H9 (cell line): ENCODE data around the gene NPIPB4. TPM values are rescaled to one million over a fixed set of nuclear protein-coding genes. Genes with fewer than 3 reads are reported as not detected.
"Not testable (repeated sequence)": the region's sequence is repeated elsewhere in the genome, so short reads cannot be mapped to it uniquely, and the experiment has no call there.

Source experiments
- DNase-seq: peaks from one replicate; pipeline ENCODE4 v3.0.0-alpha.2; 2017
- H2AFZ ChIP-seq: one replicate; pipeline ENCODE4 v1.6.1; 2013; ENCODE audit warnings: mild to moderate bottlenecking, low read length, control low read depth, moderate library complexity
- H2AK5ac ChIP-seq: 2 replicates; pipeline ENCODE4 v1.6.1; 2013; ENCODE audit warnings: low read length, control low read depth, mixed read lengths; ENCODE audit not compliant: insufficient read length
- H2BK120ac ChIP-seq: one replicate; pipeline ENCODE4 v1.6.1; 2013; ENCODE audit warnings: low read depth, mild to moderate bottlenecking, low read length, control low read depth, inconsistent platforms; ENCODE audit not compliant: poor library complexity, severe bottlenecking
- H2BK12ac ChIP-seq: 2 replicates; pipeline ENCODE4 v1.6.1; 2013; ENCODE audit warnings: low read length, control low read depth, mixed read lengths, low read depth; ENCODE audit not compliant: insufficient read length
- H2BK15ac ChIP-seq: 2 replicates; pipeline ENCODE4 v1.6.1; 2013; ENCODE audit warnings: low read depth, low read length, control low read depth
- H2BK20ac ChIP-seq: one replicate; pipeline ENCODE4 v1.6.1; 2013; ENCODE audit warnings: low read depth, mild to moderate bottlenecking, low read length, control low read depth, inconsistent platforms; ENCODE audit not compliant: poor library complexity, severe bottlenecking
- H2BK5ac ChIP-seq: 2 replicates; pipeline ENCODE4 v1.6.1; 2013; ENCODE audit warnings: low read length, control low read depth, mixed read lengths; ENCODE audit not compliant: insufficient read length
- H3K14ac ChIP-seq: 2 replicates; pipeline ENCODE4 v1.6.1; 2013; ENCODE audit warnings: low read length, control low read depth; ENCODE audit not compliant: insufficient read depth
- H3K18ac ChIP-seq: 2 replicates; pipeline ENCODE4 v1.6.1; 2013; ENCODE audit warnings: low read depth, mild to moderate bottlenecking, mixed read lengths, low read length, control low read depth; ENCODE audit not compliant: insufficient read length
- H3K23ac ChIP-seq: 2 replicates; pipeline ENCODE4 v1.6.1; 2013; ENCODE audit warnings: low read length, control low read depth, mixed read lengths, low read depth; ENCODE audit not compliant: insufficient read length
- H3K23me2 ChIP-seq: 2 replicates; pipeline ENCODE4 v1.6.1; 2013; ENCODE audit warnings: low read depth, mild to moderate bottlenecking, mixed read lengths, low read length, control low read depth; ENCODE audit not compliant: insufficient read length, poor library complexity, severe bottlenecking
- H3K27ac ChIP-seq: 2 replicates; pipeline ENCODE4 v1.5.1; 2013; ENCODE audit warnings: low read length, control low read depth, mixed read lengths, low read depth; ENCODE audit not compliant: insufficient read length
- H3K27me3 ChIP-seq: 2 replicates; pipeline ENCODE4 v1.6.1; 2013; ENCODE audit warnings: low read length, control low read depth, inconsistent platforms; ENCODE audit not compliant: insufficient read depth
- H3K4ac ChIP-seq: 2 replicates; pipeline ENCODE4 v1.6.1; 2013; ENCODE audit warnings: low read depth, mild to moderate bottlenecking, control low read depth, inconsistent platforms, low read length, moderate library complexity
- H3K4me1 ChIP-seq: 2 replicates; pipeline ENCODE4 v1.6.1; 2013; ENCODE audit warnings: low read length, control low read depth, inconsistent platforms; ENCODE audit not compliant: insufficient read depth
- H3K4me2 ChIP-seq: 2 replicates; pipeline ENCODE4 v1.6.1; 2013; ENCODE audit warnings: low read length, control low read depth, mixed read lengths; ENCODE audit not compliant: insufficient read length, insufficient read depth
- H3K56ac ChIP-seq: 2 replicates; pipeline ENCODE4 v1.6.1; 2013; ENCODE audit warnings: low read depth, mild to moderate bottlenecking, mixed read lengths, low read length, control low read depth; ENCODE audit not compliant: insufficient read length
- H3K79me1 ChIP-seq: 2 replicates; pipeline ENCODE4 v1.6.1; 2013; ENCODE audit warnings: low read depth, mild to moderate bottlenecking, moderate library complexity, low read length, control low read depth, inconsistent platforms; ENCODE audit not compliant: insufficient read depth, poor library complexity, severe bottlenecking
- H3K79me2 ChIP-seq: 2 replicates; pipeline ENCODE4 v1.6.1; 2013; ENCODE audit warnings: low read length, control low read depth, inconsistent platforms; ENCODE audit not compliant: insufficient read depth
- H3K9ac ChIP-seq: 2 replicates; pipeline ENCODE4 v1.6.1; 2013; ENCODE audit warnings: low read length, control low read depth, mixed read lengths; ENCODE audit not compliant: insufficient read length; ENCODE audit errors: extremely low read depth
- H3K9me3 ChIP-seq: one replicate; pipeline ENCODE4 v1.6.1; 2013; ENCODE audit warnings: low read depth, low read length, inconsistent platforms; ENCODE audit not compliant: control insufficient read depth
- H3T11ph ChIP-seq: one replicate; pipeline ENCODE4 v1.6.1; 2013; ENCODE audit warnings: mild to moderate bottlenecking, low read length, control low read depth, inconsistent platforms
- H4K20me1 ChIP-seq: one replicate; pipeline ENCODE4 v1.6.1; 2013; ENCODE audit not compliant: control insufficient read depth, insufficient read length, insufficient read depth
- H4K5ac ChIP-seq: 2 replicates; pipeline ENCODE4 v1.6.1; 2013; ENCODE audit warnings: low read depth, mild to moderate bottlenecking, mixed read lengths, low read length, control low read depth; ENCODE audit not compliant: insufficient read length
- H4K8ac ChIP-seq: replicated peaks from 2 replicates; pipeline ENCODE4 v1.6.1; 2013; ENCODE audit warnings: low read length, control low read depth, mixed read lengths, low read depth; ENCODE audit not compliant: insufficient read length
- H4K91ac ChIP-seq: 2 replicates; pipeline ENCODE4 v1.6.1; 2013; ENCODE audit warnings: low read depth, mild to moderate bottlenecking, moderate library complexity, mixed read lengths, low read length, control low read depth; ENCODE audit not compliant: insufficient read length
- H3K27ac Mint-ChIP-seq, 3 experiments: 2 replicates in 2 of 3; 3 replicates in 1 of 3; pipeline ENCODE4 v1.8.0; 2020 to 2021; ENCODE audit warnings: mixed read lengths in 3 of 3, mild to moderate bottlenecking in 1 of 3, moderate library complexity in 1 of 3
- H3K27me3 Mint-ChIP-seq: 2 replicates; pipeline ENCODE4 v1.8.0; 2021; ENCODE audit warnings: low read depth, mild to moderate bottlenecking, moderate library complexity, mixed read lengths
- H3K36me3 Mint-ChIP-seq, 3 experiments: 2 replicates in 2 of 3; 3 replicates in 1 of 3; pipeline ENCODE4 v1.8.0; 2020 to 2021; ENCODE audit warnings: low read depth in 3 of 3, mixed read lengths in 3 of 3; ENCODE audit not compliant: insufficient read depth in 1 of 3
- H3K4me1 Mint-ChIP-seq, 2 experiments: 2 replicates each; pipeline ENCODE4 v1.8.0; 2020; ENCODE audit warnings: mixed read lengths in 2 of 2
- H3K4me3 Mint-ChIP-seq, 2 experiments: 2 replicates in 1 of 2; 3 replicates in 1 of 2; pipeline ENCODE4 v1.8.0; 2020 to 2021; ENCODE audit warnings: mild to moderate bottlenecking in 2 of 2, mixed read lengths in 2 of 2, moderate library complexity in 1 of 2
- H3K9me3 Mint-ChIP-seq, 2 experiments: 2 replicates in 1 of 2; 3 replicates in 1 of 2; pipeline ENCODE4 v1.8.0; 2020; ENCODE audit warnings: mild to moderate bottlenecking in 2 of 2, mixed read lengths in 2 of 2, moderate library complexity in 1 of 2
- WGBS: extraction: QIAGEN DNeasy Blood & Tissue Kit; methylation state at CpG from one replicate; pipeline ENCODE4 v1.1.7; 2013; ENCODE audit warnings: missing lambda C conversion rate, low lambda C conversion rate, mixed read lengths; ENCODE audit not compliant: insufficient read length; ENCODE audit errors: extremely low coverage; 5-methylcytosine and 5-hydroxymethylcytosine counted together
- total RNA-seq: library from RNA; stranded (reverse); gene quantifications from 2 replicates; pipeline ENCODE4 v1.2.1, GENCODE V29; 2021

The NPIPB4 gene
- total RNA-seq, 1 experiment from 2014 or later: 161 TPM

DNA sequence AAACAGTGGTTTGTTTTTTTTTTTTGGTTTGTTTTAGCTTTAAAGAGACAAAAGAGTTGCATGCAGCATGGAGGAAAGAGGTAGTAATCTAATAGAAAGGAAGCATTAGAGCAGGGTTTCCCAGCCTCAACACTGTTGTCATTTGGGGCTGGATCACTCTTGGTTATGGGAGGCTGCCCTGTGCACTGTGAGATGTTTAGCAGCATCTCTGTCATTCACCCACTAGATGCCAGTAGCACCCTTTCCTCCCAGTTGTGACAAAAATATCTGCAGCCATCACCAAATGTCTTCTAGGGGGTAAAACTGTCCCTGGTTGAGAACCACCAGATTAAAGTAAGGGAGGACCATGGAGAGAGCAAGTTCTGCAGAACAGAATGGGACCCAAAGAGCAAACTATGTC, 40.5 kb downstream of the NPIPB4 start:
- H4K20me1 ChIP-seq: not testable (repeated sequence)

DNA sequence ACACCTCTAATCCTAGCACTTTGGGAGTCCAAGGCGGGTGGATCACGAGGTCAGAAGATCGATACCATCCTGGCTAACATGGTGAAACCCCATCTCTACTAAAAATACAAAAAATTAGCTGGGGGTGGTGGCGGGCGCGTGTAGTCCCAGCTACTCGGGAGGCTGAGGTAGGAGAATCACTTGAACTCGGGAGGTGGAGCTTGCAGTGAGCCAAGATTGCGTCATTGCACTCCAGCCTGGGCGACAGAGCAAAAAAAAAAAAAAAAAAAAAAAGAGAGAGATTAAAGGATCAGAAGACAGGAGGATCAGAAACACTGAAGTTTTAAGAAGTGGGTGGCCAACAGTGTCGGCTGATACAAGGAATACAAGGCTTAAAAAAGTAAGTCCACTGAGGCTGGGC, 41.9 kb downstream of the NPIPB4 start:
- H3K79me1 ChIP-seq, H4K5ac ChIP-seq, H3K79me2 ChIP-seq, H3K9me3 ChIP-seq, DNase-seq, H4K20me1 ChIP-seq, H2AK5ac ChIP-seq, H3K56ac ChIP-seq, H3T11ph ChIP-seq, H2BK120ac ChIP-seq, H3K27me3 Mint-ChIP-seq, H3K18ac ChIP-seq, H4K8ac ChIP-seq, H3K4ac ChIP-seq, H3K4me2 ChIP-seq, H2BK15ac ChIP-seq, H2BK20ac ChIP-seq, H3K27me3 ChIP-seq, H3K9me3 Mint-ChIP-seq, H3K4me1 Mint-ChIP-seq, H4K91ac ChIP-seq, H2AFZ ChIP-seq, H3K23me2 ChIP-seq, H3K23ac ChIP-seq, H3K4me1 ChIP-seq, H3K27ac Mint-ChIP-seq, H3K4me3 Mint-ChIP-seq, H2BK5ac ChIP-seq, H3K14ac ChIP-seq, H3K27ac ChIP-seq, H2BK12ac ChIP-seq, H3K9ac ChIP-seq: not testable (repeated sequence)
- H3K36me3 Mint-ChIP-seq: peaks cover 7 to 42% (median 19%) of the 10 kb centered on the region in 3 experiments; a peak in 6 of 7 replicates
- no CpG with 5 or more reads among the region's 11 CpGs for WGBS

More for the DNA sequence above, 40.5 kb downstream of the NPIPB4 start:
- H3K4me3 Mint-ChIP-seq, H3K27me3 ChIP-seq, H3K79me2 ChIP-seq, H3K14ac ChIP-seq, DNase-seq, H3K4me1 ChIP-seq, H3K4me1 Mint-ChIP-seq, H3K27ac Mint-ChIP-seq, H3T11ph ChIP-seq, H3K9ac ChIP-seq, H3K27ac ChIP-seq, H2BK20ac ChIP-seq, H3K79me1 ChIP-seq, H3K9me3 ChIP-seq, H2BK15ac ChIP-seq, H4K91ac ChIP-seq, H2BK120ac ChIP-seq, H2AK5ac ChIP-seq, H2BK12ac ChIP-seq, H3K4ac ChIP-seq, H3K56ac ChIP-seq, H3K4me2 ChIP-seq, H3K9me3 Mint-ChIP-seq, H3K23me2 ChIP-seq, H3K23ac ChIP-seq, H2AFZ ChIP-seq, H4K5ac ChIP-seq, H3K18ac ChIP-seq, H2BK5ac ChIP-seq, H3K27me3 Mint-ChIP-seq, H4K8ac ChIP-seq: not testable (repeated sequence)
- H3K36me3 Mint-ChIP-seq: peaks cover 5 to 34% (median 15%) of the 10 kb centered on the region in 3 experiments; a peak in 6 of 7 replicates

- not testable (repeated sequence) for H3K79me2 ChIP-seq, H2BK120ac ChIP-seq, H3K79me1 ChIP-seq, H3K4me3 Mint-ChIP-seq, H3K9ac ChIP-seq, H2AK5ac ChIP-seq, H3K9me3 ChIP-seq, H3T11ph ChIP-seq, DNase-seq, H2BK15ac ChIP-seq, H3K27me3 ChIP-seq, H3K4me2 ChIP-seq, H3K23ac ChIP-seq, H3K27ac ChIP-seq, H3K9me3 Mint-ChIP-seq, H4K5ac ChIP-seq, H3K4ac ChIP-seq, H3K4me1 ChIP-seq, H3K56ac ChIP-seq, H2BK12ac ChIP-seq, H3K18ac ChIP-seq, H2BK5ac ChIP-seq, H3K23me2 ChIP-seq, H3K4me1 Mint-ChIP-seq, H4K20me1 ChIP-seq, H3K14ac ChIP-seq, H4K8ac ChIP-seq, H4K91ac ChIP-seq, H3K27me3 Mint-ChIP-seq, H2AFZ ChIP-seq, H2BK20ac ChIP-seq, H3K27ac Mint-ChIP-seq
- H3K36me3 Mint-ChIP-seq: peaks cover 4 to 18% (median 10%) of the 10 kb centered on the region in 3 experiments
- no CpG with 5 or more reads among the region's 2 CpGs for WGBS
These were observed 55.2 kb downstream of the NPIPB4 start for GRCh38 chr16:21802375-21802663.
